Pons (tissue), 1 donor: ENCODE results near the gene OR2AT4.
A peak's percentile ranks its signal among the peaks of the same experiment; 100 is the strongest.
"Not testable (repeated sequence)": the region's sequence is repeated elsewhere in the genome, so short reads cannot be mapped to it uniquely, and the experiment has no call there.

ENCODE experiments used
- DNase-seq: peaks from one replicate; pipeline ENCODE4 v3.0.0-alpha.2; 2016; ENCODE audit warnings: low spot score

The OR2AT4 gene

DNA sequence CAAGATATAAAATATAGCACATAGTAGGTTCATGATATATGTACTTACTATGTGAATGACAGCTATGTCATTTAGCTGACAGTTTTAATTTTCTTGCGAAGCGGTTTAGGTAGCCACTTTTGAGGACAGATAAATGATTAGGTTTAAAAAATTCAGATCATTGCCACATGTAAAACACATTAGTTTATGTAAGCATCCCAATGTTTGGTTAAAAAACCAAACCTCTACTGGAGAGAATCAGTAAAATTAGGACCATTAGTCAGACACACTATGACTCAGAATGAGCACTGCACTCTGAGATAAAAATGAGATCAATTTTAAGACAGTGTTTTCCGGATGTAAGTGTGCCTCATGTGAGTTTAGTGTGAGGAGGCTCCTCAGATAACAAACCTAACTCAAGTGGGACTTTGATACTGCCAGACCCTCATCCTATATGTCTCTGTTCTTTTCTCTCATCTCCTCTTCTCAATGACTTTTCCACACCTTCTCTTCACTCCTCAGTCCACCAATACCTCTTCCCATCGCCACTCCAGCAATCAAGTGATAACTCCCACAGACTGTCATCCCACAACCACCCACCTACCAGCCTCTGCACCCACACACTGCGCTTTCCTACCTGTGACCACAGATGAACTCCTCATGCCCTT lies 6.8 kb upstream of the OR2AT4 start:
- no peak for DNase-seq

GRCh38 chr11:75101424-75102128 lies 4.9 kb upstream of the OR2AT4 start:
- no peak for DNase-seq

DNA sequence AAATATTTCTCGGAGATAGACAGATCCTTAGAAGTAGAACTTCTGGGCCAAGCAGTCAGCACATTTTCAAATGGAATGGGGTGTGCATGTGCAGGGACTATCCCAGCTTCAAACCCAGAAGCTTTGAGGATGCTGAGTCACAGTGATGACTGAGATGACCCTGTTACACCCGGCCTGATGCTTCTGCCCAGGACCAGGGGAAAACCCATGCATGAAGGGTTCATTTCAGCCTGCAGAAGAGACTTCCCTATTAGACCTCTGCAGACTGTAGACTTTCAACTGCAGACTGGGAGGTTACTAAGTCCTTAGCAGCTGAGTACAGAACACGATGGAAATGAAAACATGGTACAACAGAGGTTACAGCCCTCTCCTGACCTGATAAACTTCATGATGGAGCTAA lies 3.6 kb upstream of the OR2AT4 start:
- DNase-seq: no peak

DNA sequence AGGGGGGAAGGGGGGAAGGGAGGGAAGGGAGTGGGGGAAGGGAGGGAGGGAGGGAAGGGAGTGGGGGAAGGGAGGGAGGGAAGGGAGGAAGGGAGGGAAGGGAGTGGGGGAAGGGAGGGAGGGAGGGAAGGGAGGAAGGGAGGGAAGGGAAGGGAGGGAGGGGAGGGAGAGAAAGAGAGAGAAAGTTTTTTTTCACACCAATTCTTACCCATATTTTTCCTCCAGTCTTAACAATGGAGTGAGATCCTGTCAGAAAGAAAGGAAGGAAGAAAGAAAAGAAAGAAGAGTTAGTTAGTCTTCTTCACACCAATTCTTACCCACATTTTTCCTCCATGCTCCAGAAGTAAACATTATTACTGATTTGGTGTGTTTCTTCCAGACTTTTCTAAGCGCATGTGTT lies 3.0 kb upstream of the OR2AT4 start:
- DNase-seq: no peak

DNA sequence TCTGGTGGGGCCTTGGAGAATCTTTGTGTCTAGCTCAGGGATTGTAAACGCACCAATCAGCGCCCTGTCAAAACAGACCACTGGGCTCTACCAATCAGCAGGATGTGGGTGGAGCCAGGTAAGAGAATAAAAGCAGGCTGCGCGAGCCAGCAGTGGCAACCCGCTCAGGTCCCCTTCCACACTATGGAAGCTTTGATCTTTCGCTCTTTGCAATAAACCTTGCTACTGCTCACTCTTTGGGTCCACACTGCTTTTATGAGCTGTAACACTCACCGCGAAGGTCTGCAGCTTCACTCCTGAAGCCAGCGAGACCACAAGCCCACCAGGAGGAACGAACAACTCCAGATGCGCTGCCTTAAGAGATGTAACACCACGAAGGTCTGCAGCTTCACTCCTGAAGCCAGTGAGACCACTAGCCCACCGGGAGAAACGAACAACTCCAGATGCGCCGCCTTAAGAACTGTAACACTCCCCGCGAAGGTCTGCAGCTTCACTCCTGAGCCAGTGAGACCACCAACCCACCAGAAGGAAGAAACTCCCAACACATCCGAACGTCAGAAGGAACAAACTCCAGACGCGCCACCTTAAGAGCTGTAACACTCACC lies 2.3 kb upstream of the OR2AT4 start:
- not testable (repeated sequence) for DNase-seq

DNA sequence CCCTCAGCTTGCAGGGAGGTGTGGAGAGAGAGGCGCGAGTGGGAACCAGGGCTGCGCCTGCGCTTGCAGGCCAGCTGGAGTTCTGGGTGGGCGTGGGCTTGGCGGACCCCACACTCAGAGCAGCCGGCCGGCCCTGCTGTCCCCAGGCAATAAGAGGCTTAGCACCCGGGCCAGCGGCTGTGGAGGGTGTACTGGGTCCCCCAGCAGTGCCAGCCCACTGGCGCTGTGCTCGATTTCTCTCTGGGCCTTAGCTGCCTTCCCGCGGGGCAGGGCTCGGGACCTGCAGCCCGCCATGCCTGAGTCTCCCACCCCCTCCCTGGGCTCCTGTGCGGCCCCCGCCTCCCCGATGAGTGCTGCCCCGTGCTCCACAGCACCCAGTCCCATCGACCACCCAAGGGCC lies 1.5 kb upstream of the OR2AT4 start:
- DNase-seq: not testable (repeated sequence)

- DNase-seq: no peak
Observed at GRCh38 chr11:75097173-75097557, 489 bp upstream of the OR2AT4 start.

GRCh38 chr11:75094382-75094781 lies 2.3 kb downstream of the OR2AT4 start:
- DNase-seq: not testable (repeated sequence)

DNA sequence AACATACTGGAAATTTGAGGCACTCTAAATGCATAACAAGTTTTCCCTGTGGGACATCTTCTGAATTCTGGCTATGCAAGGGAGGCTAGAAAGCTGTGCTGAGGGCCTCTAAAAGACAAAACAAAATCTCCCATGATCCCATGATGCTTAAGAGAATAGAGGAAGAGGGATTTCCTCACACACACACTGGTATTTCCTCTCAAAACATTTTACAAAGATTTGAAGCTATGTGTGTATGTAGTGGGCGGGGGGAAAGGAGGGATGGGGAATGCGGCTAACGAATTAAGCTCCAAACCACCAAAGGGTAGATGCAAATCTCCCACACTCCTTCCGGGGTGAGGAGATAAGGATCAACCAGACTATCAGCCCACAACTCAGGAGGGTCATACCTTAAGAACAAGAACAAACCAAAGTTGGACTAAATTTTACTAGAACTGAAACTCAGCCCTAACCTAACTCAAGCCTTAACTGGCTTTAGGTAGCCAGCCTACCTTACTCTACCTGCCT lies 6.0 kb downstream of the OR2AT4 start:
- no peak for DNase-seq

GRCh38 chr11:75087319-75088305 lies 9.1 kb downstream of the OR2AT4 start:
- DNase-seq: no peak

DNA sequence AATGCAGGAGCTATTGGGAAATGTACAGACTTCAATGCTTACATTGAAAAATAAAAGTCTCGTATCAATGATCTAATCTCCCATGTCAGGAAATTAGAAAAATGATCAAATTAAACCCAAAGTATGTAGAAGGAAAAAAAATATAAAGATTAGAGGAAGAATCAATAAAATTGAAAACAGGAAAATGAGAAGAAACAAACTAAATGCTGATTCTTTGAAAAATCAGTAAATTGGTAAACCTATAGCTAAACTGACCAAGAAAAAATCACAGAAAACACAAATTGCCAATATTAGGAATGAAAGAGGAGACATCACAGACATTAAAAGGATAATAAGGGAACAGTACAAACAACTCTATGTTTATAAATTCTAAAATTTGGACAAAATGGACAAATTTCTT lies 11.8 kb downstream of the OR2AT4 start:
- no peak for DNase-seq

GRCh38 chr11:75083217-75083605 lies 13.5 kb downstream of the OR2AT4 start:
- no peak for DNase-seq

GRCh38 chr11:75082601-75083216 lies 14.0 kb downstream of the OR2AT4 start:
- no peak for DNase-seq

DNA sequence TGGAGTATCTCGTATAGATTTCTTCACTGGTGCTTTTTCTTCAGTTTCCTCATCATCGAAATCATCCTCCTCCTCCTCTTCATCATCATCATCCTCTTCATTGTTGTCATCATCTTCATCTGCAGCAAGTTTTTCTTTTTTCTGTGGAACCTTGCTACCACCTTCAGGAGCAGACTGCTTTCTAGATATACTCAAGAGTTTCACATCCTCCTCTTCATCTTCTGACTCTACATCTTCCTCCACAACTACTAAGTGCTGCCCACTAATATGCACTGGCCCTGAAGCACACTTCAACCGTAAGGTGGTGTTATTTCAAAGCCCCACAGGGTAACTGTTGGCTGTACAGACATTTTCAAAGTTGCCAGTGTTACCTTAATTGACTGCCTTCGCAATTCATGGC lies 17.1 kb downstream of the OR2AT4 start:
- no peak for DNase-seq

- no peak for DNase-seq
Observed at GRCh38 chr11:75078233-75078632, 18.4 kb downstream of the OR2AT4 start.

GRCh38 chr11:75077316-75077715 lies 19.4 kb downstream of the OR2AT4 start:
- DNase-seq: no peak

- no peak for DNase-seq
Observed at GRCh38 chr11:75076671-75077070, 20.0 kb downstream of the OR2AT4 start.

GRCh38 chr11:75073459-75074190 lies 23.1 kb downstream of the OR2AT4 start:
- DNase-seq: no peak

- DNase-seq: peak; percentile 8
Observed at GRCh38 chr11:75072582-75072981, 24.1 kb downstream of the OR2AT4 start.

DNA sequence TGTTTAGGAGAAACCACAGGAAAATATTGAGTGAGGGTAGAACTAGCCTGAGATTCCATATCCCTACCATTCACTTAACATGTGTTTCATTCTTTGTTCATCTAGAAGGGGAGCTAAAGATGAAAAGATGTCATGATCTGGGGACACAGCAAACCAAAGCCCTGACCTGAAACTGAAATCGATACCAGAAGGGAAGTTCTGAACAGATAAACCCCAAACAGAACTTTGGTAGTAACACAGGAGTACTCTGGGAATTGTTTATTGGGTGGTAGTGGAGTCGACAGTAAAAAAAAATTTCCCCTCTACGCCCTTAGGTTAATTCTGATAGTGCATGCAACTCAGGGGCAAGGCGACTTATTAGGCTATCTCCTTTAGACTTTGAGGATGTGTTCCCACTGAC lies 27.2 kb downstream of the OR2AT4 start:
- no peak for DNase-seq

GRCh38 chr11:75068993-75069392 lies 27.7 kb downstream of the OR2AT4 start:
- no peak for DNase-seq
